ENCODE data around the gene PDS5A.
"Not testable (repeated sequence)": the region's sequence is repeated elsewhere in the genome, so short reads cannot be mapped to it uniquely, and the experiment has no call there.

The PDS5A gene

DNA sequence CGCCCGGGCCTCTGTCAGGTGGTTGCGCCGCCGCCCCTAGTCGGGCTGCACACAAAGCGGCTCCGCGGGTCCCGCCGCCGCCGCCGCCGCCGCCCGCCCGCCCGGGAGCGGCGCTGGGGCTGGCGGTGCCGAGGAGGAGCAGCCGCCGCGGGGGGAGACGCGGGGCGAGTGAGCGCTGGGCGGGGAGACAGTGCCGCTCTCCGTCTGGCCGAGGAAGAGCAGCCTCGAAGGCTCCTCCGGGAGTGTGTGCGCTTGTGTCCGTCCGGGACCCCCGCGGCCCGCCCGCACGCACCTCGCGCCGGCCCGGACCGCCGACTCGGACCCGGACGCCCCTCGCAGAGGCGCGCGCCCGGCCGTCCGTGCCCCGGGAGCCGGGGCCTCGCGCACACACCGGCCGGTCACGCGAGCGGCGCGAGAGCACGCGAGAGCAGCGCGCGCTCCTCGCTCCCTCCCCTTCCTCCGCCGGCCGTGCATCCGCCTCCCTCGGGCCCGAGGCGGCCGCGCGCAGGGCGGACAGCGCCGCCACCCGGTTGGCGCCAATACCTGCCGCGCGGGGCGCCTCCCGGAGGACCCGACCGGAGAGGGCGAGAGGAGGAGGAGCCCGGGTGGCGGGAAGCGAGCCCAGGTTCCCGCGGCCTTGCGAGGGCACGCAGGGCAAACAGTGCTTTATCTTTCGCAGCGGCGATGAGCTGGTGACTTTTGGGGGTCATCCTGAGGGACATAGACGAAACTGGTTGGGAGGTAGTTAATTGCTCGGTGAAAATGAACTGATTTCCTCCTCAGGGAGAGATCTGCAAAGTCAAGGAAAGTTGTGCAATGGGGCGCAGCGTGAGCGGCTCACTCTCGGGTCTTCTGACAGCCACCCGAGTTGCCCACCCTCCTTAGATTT is at the start of gene PDS5A:
PDS5A (minus strand) TSS at position 423 of the 889 bp plus-strand sequence. CDS start 1,334 bp downstream, outside the sequence.
- in situ Hi-C loops (cut with HindIII; ENCODE audit: low sequenced_read_pairs): no loop called here
- TF ChIP-seq CTCF (IDR thresholded peaks at IDR 0.05; ENCODE audit: low read depth, low read length): peak; percentile 78
- H3K4me3 ChIP-seq (ENCODE audit: low read depth, low read length): peak within 1 kb of the TSS; percentile 91
- DNase-seq (ENCODE audit: low read depth, low spot score): peak; percentile 88

DNA sequence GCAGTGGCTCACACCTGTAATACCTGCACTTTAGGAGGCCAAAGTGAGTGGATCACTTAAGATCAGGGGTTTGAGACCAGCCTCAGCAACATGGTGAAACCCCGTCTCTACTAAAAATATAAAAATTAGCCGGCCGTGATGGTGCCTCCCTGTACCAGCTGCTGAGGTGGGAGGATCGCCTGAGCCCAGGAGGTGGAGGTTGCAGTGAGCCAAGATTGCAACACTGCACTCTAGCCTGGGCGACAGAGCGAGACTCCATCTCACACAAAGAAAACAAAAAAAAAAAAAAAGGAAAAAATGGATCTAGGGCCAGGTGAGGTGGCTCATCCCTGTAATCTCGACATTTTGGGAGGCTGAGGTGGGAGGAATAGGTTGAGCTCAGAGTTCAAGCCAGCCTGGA is 46.3 kb upstream of the PDS5A start:
- DNase-seq (ENCODE audit: low read depth, low spot score); in situ Hi-C loops (cut with HindIII; ENCODE audit: low sequenced_read_pairs); H3K4me3 ChIP-seq (ENCODE audit: low read depth, low read length): not testable (repeated sequence)

- DNase-seq (ENCODE audit: low read depth, low spot score); in situ Hi-C loops (cut with HindIII; ENCODE audit: low sequenced_read_pairs); H3K4me3 ChIP-seq (ENCODE audit: low read depth, low read length): not testable (repeated sequence)
Observed at GRCh38 chr4:40021116-40021515, 43.4 kb upstream of the PDS5A start.

DNA sequence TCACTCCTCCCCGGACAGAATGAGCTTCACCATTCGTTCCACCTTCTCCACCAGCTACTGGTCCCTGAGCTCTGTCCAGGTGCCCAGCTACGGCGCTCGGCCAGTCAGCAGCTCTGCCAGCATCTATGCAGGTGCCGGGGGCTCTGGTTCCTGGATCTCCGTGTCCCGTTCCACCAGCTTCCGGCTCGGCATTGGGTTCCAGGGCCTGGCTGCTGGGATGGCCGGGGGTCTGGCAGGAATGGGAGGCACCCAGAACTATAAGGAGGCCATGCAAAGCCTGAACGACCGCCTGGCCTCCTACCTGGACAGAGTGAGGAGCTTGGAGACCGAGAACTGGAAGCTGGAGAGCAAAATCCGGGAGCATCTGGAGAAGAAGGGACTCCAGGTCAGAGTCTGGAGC is 42.5 kb upstream of the PDS5A start:
- no peak for DNase-seq (ENCODE audit: low read depth, low spot score)
- H3K4me3 ChIP-seq (ENCODE audit: low read depth, low read length): no peak overlapping the region
- in situ Hi-C loops (cut with HindIII; ENCODE audit: low sequenced_read_pairs): no loop called here
- TF ChIP-seq CTCF (IDR thresholded peaks at IDR 0.05; ENCODE audit: low read depth, low read length): no peak

DNA sequence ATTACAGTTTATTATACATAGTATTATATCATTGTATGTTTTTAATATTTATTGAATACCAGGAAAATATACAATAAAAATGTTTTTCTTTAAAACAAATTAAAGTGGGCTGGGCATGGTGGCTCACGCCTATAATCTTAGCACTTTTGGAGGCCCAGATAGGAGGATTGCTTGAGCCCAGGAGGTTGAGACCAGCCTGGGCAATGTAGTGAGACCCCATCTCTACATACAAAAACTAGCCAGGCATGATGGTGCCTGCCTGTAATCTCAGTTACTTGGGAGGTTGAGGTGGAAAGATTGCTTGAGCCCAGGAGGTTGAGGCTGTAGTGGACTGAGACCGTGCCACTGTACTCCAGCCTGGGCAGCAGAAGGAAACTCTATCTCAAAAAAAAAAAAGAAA is 38.3 kb upstream of the PDS5A start:
- TF ChIP-seq CTCF (IDR thresholded peaks at IDR 0.05; ENCODE audit: low read depth, low read length): no peak
- H3K4me3 ChIP-seq (ENCODE audit: low read depth, low read length): no peak overlapping the region
- in situ Hi-C loops (cut with HindIII; ENCODE audit: low sequenced_read_pairs): no loop called here
- no peak for DNase-seq (ENCODE audit: low read depth, low spot score)

- TF ChIP-seq CTCF (IDR thresholded peaks at IDR 0.05; ENCODE audit: low read depth, low read length): no peak
- H3K4me3 ChIP-seq (ENCODE audit: low read depth, low read length): no peak overlapping the region
- in situ Hi-C loops (cut with HindIII; ENCODE audit: low sequenced_read_pairs): no loop called here
- DNase-seq (ENCODE audit: low read depth, low spot score): peak; percentile 5
Observed at GRCh38 chr4:40003986-40004385, 26.3 kb upstream of the PDS5A start.

- no peak for TF ChIP-seq CTCF (IDR thresholded peaks at IDR 0.05; ENCODE audit: low read depth, low read length)
- no peak overlapping the region for H3K4me3 ChIP-seq (ENCODE audit: low read depth, low read length)
- in situ Hi-C loops (cut with HindIII; ENCODE audit: low sequenced_read_pairs): no loop called here
- DNase-seq (ENCODE audit: low read depth, low spot score): no peak
Observed at GRCh38 chr4:40000711-40001110, 23.0 kb upstream of the PDS5A start.

Measured in astrocyte of the spinal cord (primary cell).